ENCODE measurements around the gene ALDH2. TPM values are rescaled to one million over a fixed set of nuclear protein-coding genes. Genes with fewer than 3 reads are reported as not detected.

Gene ALDH2
- total and polyA plus RNA-seq, 8 donors: 50.3 to 296 (median 131) TPM

DNA sequence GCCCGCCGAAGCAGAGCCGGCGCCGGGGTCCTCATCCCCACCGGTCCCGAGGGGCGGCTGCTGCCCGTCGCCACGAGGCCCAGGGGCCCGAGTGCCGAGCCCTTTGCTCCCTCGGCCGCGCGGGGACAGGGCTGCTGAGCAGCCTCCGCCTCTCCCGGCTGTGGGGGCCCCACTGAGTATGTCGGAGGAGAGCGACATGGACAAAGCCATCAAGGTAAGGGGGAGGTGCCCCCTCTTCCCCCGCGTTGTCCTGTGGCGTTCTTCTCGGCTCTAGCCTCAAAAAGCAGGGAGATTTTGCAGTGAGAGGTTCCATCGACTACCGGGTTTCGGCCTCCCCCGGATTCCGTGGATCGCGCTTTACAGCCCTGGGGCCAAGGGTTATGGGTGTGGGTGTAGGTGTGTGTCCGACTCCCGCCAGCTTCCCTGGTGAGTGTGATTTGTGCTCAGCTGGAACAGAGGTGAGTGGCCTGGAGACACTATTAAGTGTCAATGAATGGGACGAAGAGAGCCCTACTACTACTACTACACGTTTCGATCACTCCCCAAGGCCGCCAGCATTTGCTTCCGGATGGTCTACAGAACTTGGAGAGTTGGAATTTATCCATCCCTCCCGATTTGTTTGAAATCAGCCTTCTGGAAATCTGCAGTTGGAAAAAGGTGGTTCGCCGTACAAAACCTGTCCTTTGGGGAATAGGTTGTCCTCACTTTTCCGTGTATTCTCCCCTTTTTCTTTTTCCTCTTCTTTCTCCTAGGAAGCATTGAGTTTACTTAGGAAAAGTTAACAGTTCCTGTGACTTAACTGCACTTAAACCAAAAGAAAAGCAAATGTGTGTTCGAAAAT is 76.0 kb downstream of the ALDH2 start:
- peaks cover 27 to 60% (median 48%) of the 10 kb centered on the region in 4 donors for H3K4me1 ChIP-seq
- intact Hi-C loops (cut with DNase I; ENCODE audit: low total_unique reads): no loop called here
- peak overlapping the region; percentile 90 to 97 (median 94) for H3K4me3 ChIP-seq
- no peak for DNase-seq
- no peaks in the 10 kb centered on the region for H3K9me3 ChIP-seq
- 2 to 5% (median 2%) methylated on average over 22 to 44 of the region's 44 CpGs for whole genome bisulfite sequencing, 5 donors
- H3K36me3 ChIP-seq: peaks cover 4 to 40% (median 17%) of the 10 kb centered on the region in 4 donors
- H3K27me3 ChIP-seq: no peaks in the 10 kb centered on the region
- TF ChIP-seq POLR2A (IDR thresholded peaks at IDR 0.05) (no peak), POLR2AphosphoS5 (IDR thresholded peaks at IDR 0.05) (no peak), EP300 (IDR thresholded peaks at IDR 0.05) (no peak)
- TF ChIP-seq, protein P1, sequence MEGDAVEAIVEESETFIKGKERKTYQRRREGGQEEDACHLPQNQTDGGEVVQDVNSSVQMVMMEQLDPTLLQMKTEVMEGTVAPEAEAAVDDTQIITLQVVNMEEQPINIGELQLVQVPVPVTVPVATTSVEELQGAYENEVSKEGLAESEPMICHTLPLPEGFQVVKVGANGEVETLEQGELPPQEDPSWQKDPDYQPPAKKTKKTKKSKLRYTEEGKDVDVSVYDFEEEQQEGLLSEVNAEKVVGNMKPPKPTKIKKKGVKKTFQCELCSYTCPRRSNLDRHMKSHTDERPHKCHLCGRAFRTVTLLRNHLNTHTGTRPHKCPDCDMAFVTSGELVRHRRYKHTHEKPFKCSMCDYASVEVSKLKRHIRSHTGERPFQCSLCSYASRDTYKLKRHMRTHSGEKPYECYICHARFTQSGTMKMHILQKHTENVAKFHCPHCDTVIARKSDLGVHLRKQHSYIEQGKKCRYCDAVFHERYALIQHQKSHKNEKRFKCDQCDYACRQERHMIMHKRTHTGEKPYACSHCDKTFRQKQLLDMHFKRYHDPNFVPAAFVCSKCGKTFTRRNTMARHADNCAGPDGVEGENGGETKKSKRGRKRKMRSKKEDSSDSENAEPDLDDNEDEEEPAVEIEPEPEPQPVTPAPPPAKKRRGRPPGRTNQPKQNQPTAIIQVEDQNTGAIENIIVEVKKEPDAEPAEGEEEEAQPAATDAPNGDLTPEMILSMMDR (IDR thresholded peaks at IDR 0.05): no peak
- H3K27ac ChIP-seq: peak overlapping the region; percentile 93 to 99 (median 94)

DNA sequence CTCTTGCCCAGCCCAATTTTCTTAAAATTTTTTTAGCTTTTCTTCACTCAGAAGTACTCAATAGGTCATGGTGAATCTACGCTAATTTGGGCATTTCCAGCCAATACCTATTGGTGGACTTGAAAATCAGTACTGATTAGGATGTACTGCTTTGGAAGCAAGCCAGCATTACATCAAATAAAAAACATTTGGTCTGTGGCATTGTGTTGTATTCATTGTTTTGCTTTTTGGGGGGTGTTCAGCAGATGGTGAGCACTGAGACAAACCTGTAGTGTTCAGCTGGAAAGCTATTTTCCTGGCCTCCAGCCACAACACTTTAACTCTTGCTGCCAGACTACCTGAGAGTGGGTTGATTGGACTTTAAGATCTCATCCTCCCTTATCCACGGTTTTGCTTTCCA is 79.3 kb downstream of the ALDH2 start:
- H3K4me1 ChIP-seq: peaks cover 17 to 46% (median 36%) of the 10 kb centered on the region in 4 donors
- WGBS, 5 donors: 74 to 82% (median 80%) methylated on average over 2 of the region's 2 CpGs
- no peak overlapping the region for H3K27ac ChIP-seq
- no peak for DNase-seq
- TF ChIP-seq POLR2AphosphoS5 (IDR thresholded peaks at IDR 0.05): no peak
- H3K9me3 ChIP-seq: no peaks in the 10 kb centered on the region
- no peaks in the 10 kb centered on the region for H3K27me3 ChIP-seq
- H3K4me3 ChIP-seq: no peak overlapping the region
- intact Hi-C loops (cut with DNase I; ENCODE audit: low total_unique reads): no loop called here
- peaks cover 4 to 32% (median 12%) of the 10 kb centered on the region in 4 donors for H3K36me3 ChIP-seq

DNA sequence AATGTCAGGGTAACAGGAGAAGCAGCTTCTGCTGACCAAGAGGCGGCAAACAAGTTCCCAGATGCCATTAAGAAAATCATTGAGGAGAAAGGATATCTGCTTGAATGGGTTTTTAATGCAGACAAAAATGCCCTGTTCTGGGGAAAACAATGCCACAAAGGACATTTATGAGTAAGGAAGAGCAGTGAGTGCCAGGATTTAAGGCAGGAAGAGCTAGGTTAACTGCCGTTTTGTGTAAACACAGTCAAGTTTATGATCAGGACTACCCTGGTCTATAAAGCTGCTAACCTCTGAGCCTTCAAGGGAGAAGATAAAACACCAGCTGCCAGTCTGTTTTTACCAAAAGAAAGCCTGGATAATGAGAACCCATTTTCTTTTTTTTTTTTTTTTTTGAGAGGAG is 83.8 kb downstream of the ALDH2 start:
- H3K4me3 ChIP-seq: no peak overlapping the region
- 86 to 97% (median 91%) methylated on average over 2 of the region's 2 CpGs for WGBS, 5 donors
- H3K27me3 ChIP-seq: no peaks in the 10 kb centered on the region
- peaks cover 0 to 13% (median 3%) of the 10 kb centered on the region in 4 donors for H3K4me1 ChIP-seq
- H3K27ac ChIP-seq: no peak overlapping the region
- intact Hi-C loops (cut with DNase I; ENCODE audit: low total_unique reads): no loop called here
- TF ChIP-seq POLR2AphosphoS5 (IDR thresholded peaks at IDR 0.05) (no peak), POLR2A (IDR thresholded peaks at IDR 0.05) (no peak), EP300 (IDR thresholded peaks at IDR 0.05) (no peak)
- TF ChIP-seq, protein P1 (IDR thresholded peaks at IDR 0.05): no peak
- peaks cover 0 to 36% (median 23%) of the 10 kb centered on the region in 4 donors for H3K36me3 ChIP-seq
- no peaks in the 10 kb centered on the region for H3K9me3 ChIP-seq
- DNase-seq: no peak

DNA sequence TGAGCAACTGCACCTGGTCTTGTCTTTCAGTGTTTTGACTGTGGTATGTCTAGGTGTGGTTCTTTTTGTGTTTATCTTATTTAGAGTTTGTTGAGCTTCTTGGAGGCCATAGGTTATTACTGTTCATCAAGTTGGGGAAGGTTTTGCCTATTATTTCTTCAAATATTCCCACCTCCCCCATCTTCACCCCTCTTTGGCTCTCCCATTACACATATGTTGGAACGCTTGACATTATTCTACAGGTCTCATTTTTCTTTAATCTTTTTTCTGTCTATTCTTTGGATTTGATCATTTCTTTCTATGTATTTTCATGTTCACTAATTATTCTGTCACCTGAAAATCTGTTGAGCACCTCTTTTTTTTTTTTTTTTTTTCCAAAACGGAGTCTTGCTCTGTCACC is 91.5 kb downstream of the ALDH2 start:
- 94 to 98% (median 96%) methylated on average over 2 of the region's 2 CpGs for WGBS, 5 donors
- intact Hi-C loops (cut with DNase I; ENCODE audit: low total_unique reads): no loop called here
- Histone ChIP-seq H3K4me3 (no peak overlapping the region), H3K9me3 (no peaks in the 10 kb centered on the region), H3K27me3 (no peaks in the 10 kb centered on the region), H3K4me1 (peaks cover 0 to 3% (median 0%) of the 10 kb centered on the region in 4 donors), H3K27ac (no peak overlapping the region), H3K36me3 (no peaks in the 10 kb centered on the region)
- no peak for DNase-seq
- no peak for TF ChIP-seq POLR2AphosphoS5 (IDR thresholded peaks at IDR 0.05)
- no peak for TF ChIP-seq POLR2A (IDR thresholded peaks at IDR 0.05)
- TF ChIP-seq, protein P1 (IDR thresholded peaks at IDR 0.05): no peak
- no peak for TF ChIP-seq EP300 (IDR thresholded peaks at IDR 0.05)

DNA sequence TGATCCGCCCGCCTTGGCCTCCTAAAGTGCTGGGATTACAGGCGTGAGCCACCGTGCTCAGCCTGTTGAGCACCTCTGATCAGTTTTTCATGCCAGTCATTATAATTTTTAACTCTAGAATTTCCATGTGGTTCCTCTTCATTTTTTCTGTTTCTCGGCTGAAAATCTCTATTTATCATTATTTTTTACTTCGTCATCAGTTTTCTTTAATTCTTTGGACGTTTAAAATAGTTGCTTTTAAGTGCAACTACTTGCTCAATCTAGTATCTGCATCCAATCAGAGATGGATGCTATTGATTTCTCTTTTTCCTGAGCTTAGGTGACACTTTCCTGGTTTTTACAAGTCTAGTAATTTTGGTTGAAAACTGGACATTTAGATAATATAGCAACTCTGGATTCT is 92.0 kb downstream of the ALDH2 start:
- H3K27me3 ChIP-seq: no peaks in the 10 kb centered on the region
- TF ChIP-seq, protein P1 (IDR thresholded peaks at IDR 0.05): no peak
- TF ChIP-seq POLR2AphosphoS5 (IDR thresholded peaks at IDR 0.05): no peak
- no peak for TF ChIP-seq EP300 (IDR thresholded peaks at IDR 0.05)
- TF ChIP-seq POLR2A (IDR thresholded peaks at IDR 0.05): no peak
- DNase-seq: no peak
- H3K36me3 ChIP-seq: peaks cover 0 to 3% (median 0%) of the 10 kb centered on the region in 4 donors
- no peak overlapping the region for H3K27ac ChIP-seq
- H3K4me3 ChIP-seq: no peak overlapping the region
- no peaks in the 10 kb centered on the region for H3K9me3 ChIP-seq
- WGBS, 5 donors: 92 to 97% (median 96%) methylated on average over 7 of the region's 7 CpGs
- intact Hi-C loops (cut with DNase I; ENCODE audit: low total_unique reads): no loop called here
- peaks cover 0 to 3% (median 0%) of the 10 kb centered on the region in 4 donors for H3K4me1 ChIP-seq

Data from stomach (tissue), 9 donors.